ENCODE data around the gene TULP4.

- TF ChIP-seq PPARA (CRISPR knock-in tag; IDR thresholded peaks at IDR 0.05; ENCODE audit: borderline replicate concordance) = no peak
- no peak for TF ChIP-seq TCF4 (CRISPR knock-in tag; IDR thresholded peaks at IDR 0.05; ENCODE audit: borderline replicate concordance)
- no peak for TF ChIP-seq ZNF8 (CRISPR knock-in tag; IDR thresholded peaks at IDR 0.05)
- no peak for TF ChIP-seq CSDC2 (CRISPR knock-in tag; IDR thresholded peaks at IDR 0.05)
- no peak for TF ChIP-seq OSR1 (CRISPR knock-in tag; IDR thresholded peaks at IDR 0.05)
- no peak for TF ChIP-seq ZFP30 (CRISPR knock-in tag; IDR thresholded peaks at IDR 0.05)
- no peak for TF ChIP-seq ISL1 (CRISPR knock-in tag; IDR thresholded peaks at IDR 0.05)
- TF ChIP-seq GLIS3 (CRISPR knock-in tag; IDR thresholded peaks at IDR 0.05) = no peak
- no peak for TF ChIP-seq ESRRG (CRISPR knock-in tag; IDR thresholded peaks at IDR 0.05)
- TF ChIP-seq PATZ1 (CRISPR knock-in tag; IDR thresholded peaks at IDR 0.05; ENCODE audit: borderline replicate concordance) = no peak
Measured at GRCh38 chr6:158332237-158332636, 20.0 kb downstream of the TULP4 start.

Data from SK-N-SH treated with all-trans-retinoic acid at 6 μM for 48 hours (cell line).